HG02623 (cell line): ENCODE data around the gene KRTAP10-3.
"Not testable (repeated sequence)": the region's sequence is repeated elsewhere in the genome, so short reads cannot be mapped to it uniquely, and the experiment has no call there.

Experiments used
- ATAC-seq: cut with Tn5 transposase; IDR thresholded peaks from one replicate; pipeline ENCODE4 v1.9.1; 2021; ENCODE audit warnings: moderate library complexity; ENCODE audit not compliant: unreplicated experiment

Gene KRTAP10-3

GRCh38 chr21:44590897-44591800 lies 32.6 kb upstream of the KRTAP10-3 start:
- ATAC-seq = not testable (repeated sequence)

DNA sequence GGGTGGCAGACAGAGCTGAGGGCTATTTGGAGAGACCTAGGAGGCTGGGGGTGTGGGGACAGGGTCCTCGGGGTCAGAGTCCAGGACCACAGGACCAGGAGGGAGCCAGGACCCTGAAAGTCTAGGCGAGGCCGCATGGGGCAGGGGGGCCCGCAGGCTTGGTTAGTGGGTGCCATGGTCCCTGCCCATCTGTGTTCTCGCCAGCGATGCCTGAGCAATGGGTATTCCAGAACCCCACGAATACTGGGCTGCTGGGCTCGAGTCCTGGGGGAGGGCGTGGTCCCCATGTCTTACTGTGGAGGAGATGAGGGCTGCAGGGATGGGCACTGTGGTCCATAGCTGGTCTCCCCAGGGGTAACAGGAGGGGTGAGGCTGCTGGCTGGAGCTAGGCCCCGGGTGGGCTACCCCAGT lies 31.7 kb upstream of the KRTAP10-3 start:
- ATAC-seq = no peak

DNA sequence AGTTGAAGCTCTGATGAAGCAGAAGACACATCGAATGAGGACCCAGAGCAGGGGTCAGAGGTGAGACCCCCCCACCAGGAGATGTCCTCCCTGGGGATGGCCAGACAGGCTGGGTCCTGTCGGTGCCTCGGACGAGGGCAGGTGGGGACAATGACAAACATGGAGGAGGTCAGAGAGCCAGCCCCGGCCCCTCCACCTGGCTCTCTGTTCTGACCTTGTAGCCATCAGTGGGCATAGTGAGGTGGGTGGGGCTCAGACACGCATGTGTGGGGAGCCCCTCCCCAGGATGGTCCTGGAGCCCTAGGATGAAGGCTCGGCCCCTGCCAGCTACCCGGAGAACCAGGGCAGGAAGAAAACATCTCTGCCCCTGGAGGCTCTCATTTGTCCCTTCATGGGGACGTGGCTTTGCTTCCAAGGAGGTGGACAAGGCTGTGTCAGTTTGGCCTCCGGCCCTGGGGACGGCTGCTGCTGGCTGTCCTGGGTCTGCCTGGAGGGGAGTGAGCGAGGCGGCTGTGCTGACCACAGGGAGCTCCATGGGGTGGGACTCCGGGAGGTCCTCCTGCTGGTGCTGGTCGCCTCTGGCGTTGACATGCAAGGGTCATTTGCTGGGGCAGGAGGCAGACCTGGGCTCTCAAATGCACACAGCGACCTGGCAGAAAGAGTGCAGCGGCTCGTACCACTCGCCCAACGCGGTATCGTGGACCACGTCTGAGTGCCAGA lies 31.2 kb upstream of the KRTAP10-3 start:
- no peak for ATAC-seq

DNA sequence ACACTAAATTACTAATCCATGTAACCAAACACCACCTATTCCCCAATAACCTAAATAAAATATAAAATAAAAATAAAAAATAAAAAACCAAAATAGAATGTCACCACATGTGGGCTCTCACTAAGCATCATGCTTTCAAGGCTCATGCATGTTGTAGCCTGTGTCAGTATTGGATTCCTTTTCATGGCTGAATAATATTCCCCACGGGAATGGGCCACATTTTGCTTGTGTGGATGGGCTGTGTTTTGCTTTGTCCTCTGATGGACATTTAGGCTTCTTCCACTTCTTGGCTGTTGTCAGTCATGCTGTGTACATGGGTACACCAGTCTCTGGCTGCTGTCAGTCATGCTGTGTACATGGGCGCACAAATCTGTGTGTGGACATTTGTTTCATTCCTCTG lies 30.5 kb upstream of the KRTAP10-3 start:
- no peak for ATAC-seq

DNA sequence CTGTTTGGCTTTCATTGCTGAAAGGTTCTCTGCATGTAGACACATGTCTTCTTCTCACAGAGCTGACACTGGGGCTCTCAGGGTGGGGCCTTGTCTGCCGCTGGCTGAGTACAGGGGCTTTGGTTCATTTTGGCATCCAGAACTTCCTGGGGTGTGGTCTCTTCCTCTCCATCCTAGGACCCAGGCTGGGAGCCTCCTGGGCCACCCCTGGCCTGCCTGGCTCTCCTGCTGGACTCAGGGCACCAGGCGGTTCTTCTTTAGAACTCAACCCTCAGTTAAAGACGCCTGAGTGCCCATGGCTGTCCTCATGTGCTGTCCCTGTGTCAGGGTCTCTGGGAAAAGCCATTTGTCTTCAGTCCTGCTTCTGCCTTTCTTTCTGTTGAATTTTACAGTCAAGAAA lies 27.3 kb upstream of the KRTAP10-3 start:
- ATAC-seq = no peak

GRCh38 chr21:44583800-44584147 lies 25.2 kb upstream of the KRTAP10-3 start:
- no peak for ATAC-seq

DNA sequence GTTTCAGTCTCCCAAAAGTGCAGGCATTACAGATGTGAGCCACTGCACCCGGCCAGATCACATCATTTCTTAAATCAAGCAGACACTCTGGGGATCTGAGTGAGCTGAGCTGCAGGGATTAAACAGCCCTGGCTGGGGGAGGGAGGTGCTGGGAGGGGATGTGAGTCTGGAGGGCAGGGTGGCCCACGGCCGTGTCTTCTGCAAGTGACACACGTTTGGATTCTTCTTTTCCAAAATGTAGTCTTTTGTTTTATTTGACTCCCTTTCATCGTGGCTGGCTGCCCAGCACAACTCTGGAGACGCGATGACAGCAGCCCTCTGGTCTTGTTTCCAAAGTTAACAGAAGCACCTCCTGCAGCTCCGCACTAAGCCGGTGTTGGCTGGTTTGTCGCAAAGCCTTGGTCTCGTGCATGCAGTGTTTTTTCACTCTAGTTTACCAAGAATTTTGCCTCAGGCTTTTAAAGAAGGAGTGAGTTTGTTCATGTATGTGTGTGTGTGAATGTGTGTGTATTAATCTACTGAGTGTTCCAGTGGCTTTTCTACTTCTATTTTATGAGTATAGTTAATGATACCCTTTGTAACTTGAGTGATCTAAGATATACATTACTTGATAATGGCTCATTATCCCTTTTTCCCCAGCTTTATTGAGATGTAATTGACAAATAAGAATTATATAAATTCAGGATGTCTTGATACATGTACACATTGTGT lies 24.6 kb upstream of the KRTAP10-3 start:
- ATAC-seq = no peak

DNA sequence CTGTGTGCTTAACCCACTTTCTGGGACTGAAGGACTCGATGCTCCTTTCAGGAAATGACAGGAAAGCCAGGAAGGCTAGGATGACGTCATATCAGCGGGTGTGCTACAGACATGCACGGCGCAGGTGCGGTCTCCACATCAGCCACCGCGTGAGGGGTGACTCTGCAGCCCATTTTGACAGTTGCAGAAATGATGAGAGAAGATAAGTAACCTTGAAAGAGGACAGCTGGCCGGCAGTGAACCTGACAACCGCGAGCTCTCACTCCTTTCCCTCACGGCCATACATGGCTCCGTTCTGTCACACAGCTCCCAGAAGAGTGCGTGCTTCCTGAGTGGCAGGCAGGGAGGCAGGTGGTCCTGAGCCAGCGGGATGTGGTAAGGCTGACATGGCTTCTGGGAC lies 23.5 kb upstream of the KRTAP10-3 start:
- no peak for ATAC-seq

- no peak for ATAC-seq
These were observed 22.6 kb upstream of the KRTAP10-3 start for GRCh38 chr21:44581158-44581557.

GRCh38 chr21:44580231-44580821 lies 21.7 kb upstream of the KRTAP10-3 start, which contains the start of gene KRTAP10-5:
KRTAP10-5 (minus strand) TSS chr21:44580604; CDS start chr21:44580578, 26 bp downstream.
- not testable (repeated sequence) for ATAC-seq

DNA sequence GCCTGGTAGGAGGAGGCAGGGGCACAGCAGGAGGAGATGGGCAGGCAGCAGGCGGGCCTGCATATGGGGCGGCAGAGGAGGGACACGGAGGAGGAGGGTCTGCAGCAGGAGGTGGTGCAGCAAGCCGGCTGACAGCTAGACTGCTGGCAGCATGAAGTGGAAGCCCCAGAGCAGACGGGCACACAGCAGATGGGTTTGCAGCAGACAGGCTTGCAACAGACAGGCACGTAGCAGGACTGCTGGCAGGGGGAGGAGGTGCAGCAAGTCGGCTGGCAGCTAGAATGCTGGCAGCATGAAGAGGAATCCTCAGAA lies 21.2 kb upstream of the KRTAP10-3 start:
- no peak for ATAC-seq

- ATAC-seq = no peak
These were observed 20.6 kb upstream of the KRTAP10-3 start for GRCh38 chr21:44579056-44579832.

GRCh38 chr21:44578371-44579055 lies 19.9 kb upstream of the KRTAP10-3 start:
- ATAC-seq = no peak

DNA sequence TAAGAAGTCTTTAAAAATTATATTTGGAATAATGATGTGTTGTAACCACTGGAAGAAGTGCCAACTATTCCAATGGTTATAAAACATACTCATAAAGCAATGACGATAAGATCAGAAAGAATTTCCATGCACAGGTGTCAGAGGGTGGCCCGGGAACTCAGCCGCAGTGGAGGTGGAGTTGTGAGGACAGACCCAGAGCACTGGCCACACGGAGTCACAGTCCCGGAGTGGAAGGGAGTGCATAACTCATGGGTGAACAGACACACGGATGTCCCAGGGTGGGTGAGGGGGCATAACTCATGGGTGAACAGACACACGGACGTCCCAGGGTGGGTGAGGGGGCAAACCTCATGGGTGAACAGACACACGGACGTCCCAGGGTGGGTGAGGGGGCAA lies 17.4 kb upstream of the KRTAP10-3 start:
- no peak for ATAC-seq

GRCh38 chr21:44575307-44576024 lies 16.9 kb upstream of the KRTAP10-3 start:
- ATAC-seq = no peak

- ATAC-seq = no peak
These were observed 16.1 kb upstream of the KRTAP10-3 start for GRCh38 chr21:44574457-44575306.

DNA sequence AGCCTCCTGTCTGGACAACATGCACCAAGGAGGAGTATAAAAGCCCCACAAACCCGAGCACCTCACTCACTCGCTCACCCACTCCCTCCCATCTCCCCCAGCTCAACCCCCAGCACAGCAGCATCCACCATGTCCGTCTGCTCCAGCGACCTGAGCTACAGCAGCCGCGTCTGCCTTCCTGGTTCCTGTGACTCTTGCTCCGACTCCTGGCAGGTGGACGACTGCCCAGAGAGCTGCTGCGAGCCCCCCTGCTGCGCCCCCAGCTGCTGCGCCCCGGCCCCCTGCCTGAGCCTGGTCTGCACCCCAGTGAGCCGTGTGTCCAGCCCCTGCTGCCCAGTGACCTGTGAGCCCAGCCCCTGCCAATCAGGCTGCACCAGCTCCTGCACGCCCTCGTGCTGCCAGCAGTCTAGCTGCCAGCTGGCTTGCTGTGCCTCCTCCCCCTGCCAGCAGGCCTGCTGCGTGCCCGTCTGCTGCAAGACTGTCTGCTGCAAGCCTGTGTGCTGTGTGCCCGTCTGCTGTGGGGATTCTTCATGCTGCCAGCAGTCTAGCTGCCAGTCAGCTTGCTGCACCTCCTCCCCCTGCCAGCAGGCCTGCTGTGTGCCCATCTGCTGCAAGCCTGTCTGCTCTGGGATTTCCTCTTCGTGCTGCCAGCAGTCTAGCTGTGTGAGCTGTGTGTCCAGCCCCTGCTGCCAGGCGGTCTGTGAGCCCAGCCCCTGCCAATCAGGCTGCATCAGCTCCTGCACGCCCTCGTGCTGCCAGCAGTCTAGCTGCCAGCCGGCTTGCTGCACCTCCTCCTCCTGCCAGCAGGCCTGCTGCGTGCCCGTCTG lies 15.2 kb upstream of the KRTAP10-3 start, which contains the start of gene KRTAP10-4:
Gene KRTAP10-4, plus strand, starts transcription at position 100 of the 827 bp plus-strand sequence. Its CDS starts 30 bp downstream, at position 130.
- ATAC-seq = not testable (repeated sequence)
